Right kidney (tissue), 1 donor: ENCODE results near the gene IPCEF1.

ENCODE experiments used
- DNase-seq: peaks from one replicate; pipeline ENCODE4 v3.0.0-alpha.2; 2016

Gene IPCEF1

GRCh38 chr6:154292855-154293519, 63.6 kb downstream of the IPCEF1 start:
- DNase-seq, result no peak

- no peak for DNase-seq
Observed at GRCh38 chr6:154292066-154292465, 64.5 kb downstream of the IPCEF1 start.

- no peak for DNase-seq
Observed at GRCh38 chr6:154289818-154290508, 66.6 kb downstream of the IPCEF1 start.

GRCh38 chr6:154285826-154286225, 70.8 kb downstream of the IPCEF1 start:
- no peak for DNase-seq

- no peak for DNase-seq
Observed at GRCh38 chr6:154284313-154284853, 72.2 kb downstream of the IPCEF1 start.

GRCh38 chr6:154280521-154280920, 76.1 kb downstream of the IPCEF1 start:
- DNase-seq, result no peak

GRCh38 chr6:154277629-154278017, 79.0 kb downstream of the IPCEF1 start:
- no peak for DNase-seq

GRCh38 chr6:154276810-154277628, 79.6 kb downstream of the IPCEF1 start:
- no peak for DNase-seq

GRCh38 chr6:154274168-154274567, 82.4 kb downstream of the IPCEF1 start:
- no peak for DNase-seq

GRCh38 chr6:154268486-154268885, 88.1 kb downstream of the IPCEF1 start:
- no peak for DNase-seq

- DNase-seq, result no peak
Observed at GRCh38 chr6:154267508-154268106, 89.0 kb downstream of the IPCEF1 start.

- no peak for DNase-seq
Observed at GRCh38 chr6:154266560-154267099, 90.0 kb downstream of the IPCEF1 start.

- no peak for DNase-seq
Observed at GRCh38 chr6:154261688-154262397, 94.8 kb downstream of the IPCEF1 start.

- DNase-seq, result no peak
Observed at GRCh38 chr6:154258064-154258757, 98.4 kb downstream of the IPCEF1 start.

- DNase-seq, result no peak
Observed at GRCh38 chr6:154257067-154257466, 99.5 kb downstream of the IPCEF1 start.

- no peak for DNase-seq
Observed at GRCh38 chr6:154252678-154253077, 103.9 kb downstream of the IPCEF1 start.

- DNase-seq, result no peak
Observed at GRCh38 chr6:154251116-154251515, 105.5 kb downstream of the IPCEF1 start.

GRCh38 chr6:154249499-154250298, 106.9 kb downstream of the IPCEF1 start:
- DNase-seq, result no peak

GRCh38 chr6:154247119-154247861, 109.3 kb downstream of the IPCEF1 start:
- DNase-seq, result peak; percentile 42
